Calu3 (cell line): ENCODE results near the gene PIPOX. TPM values are rescaled to one million over a fixed set of nuclear protein-coding genes. Genes with fewer than 3 reads are reported as not detected.
A peak's percentile ranks its signal among the peaks of the same experiment; 100 is the strongest.

ENCODE experiments used
- BruUV-seq: library from RNA; stranded (reverse); fragments of 400-500 nt; replicated peaks from 2 replicates; lab custom pipeline; 2021; lab: Mats Ljungman, UMichigan
- CTCF ChIA-PET: fragments of 300-600 bp; sonication (Branson Sonifier 250); formaldehyde crosslinking; loops from one replicate; lab custom pipeline; 2022; ENCODE audit warnings: antibody characterized with exemption; lab: Charles Lee
- DNase-seq: peaks from one replicate; pipeline ENCODE4 v3.0.0; 2022
- H3K27ac Mint-ChIP-seq: one replicate; pipeline ENCODE4 v1.8.0; 2022; ENCODE audit warnings: mixed read lengths; ENCODE audit not compliant: unreplicated experiment
- H3K27me3 Mint-ChIP-seq: one replicate; pipeline ENCODE4 v1.8.0; 2022; ENCODE audit warnings: mixed read lengths; ENCODE audit not compliant: unreplicated experiment
- H3K36me3 Mint-ChIP-seq: one replicate; pipeline ENCODE4 v1.8.0; 2022; ENCODE audit warnings: mild to moderate bottlenecking, moderate library complexity, mixed read lengths; ENCODE audit not compliant: insufficient read depth, unreplicated experiment
- H3K4me1 Mint-ChIP-seq: one replicate; pipeline ENCODE4 v1.8.0; 2022; ENCODE audit warnings: mild to moderate bottlenecking, low read depth, mixed read lengths; ENCODE audit not compliant: unreplicated experiment
- H3K4me3 Mint-ChIP-seq: one replicate; pipeline ENCODE4 v1.8.0; 2022; ENCODE audit warnings: mild to moderate bottlenecking, low read depth, moderate library complexity, mixed read lengths; ENCODE audit not compliant: unreplicated experiment
- H3K9me3 Mint-ChIP-seq: one replicate; pipeline ENCODE4 v1.8.0; 2022; ENCODE audit warnings: low read depth, mixed read lengths; ENCODE audit not compliant: unreplicated experiment
- intact Hi-C: fragments of 100-400 bp; cut with micrococcal nuclease; formaldehyde crosslinking; loops from one replicate; pipeline ENCODE4 v1.10.0; 2022; ENCODE audit not compliant: unreplicated experiment
- total RNA-seq: library from RNA; stranded (reverse); gene quantifications from 2 replicates; pipeline ENCODE4 v1.2.3, GENCODE V29; 2022
- TF ChIP-seq, protein P1 (sequence below): fragments of 200-600 bp; IDR thresholded peaks from one replicate; pipeline ENCODE4 v1.8.0; 2022; ENCODE audit warnings: antibody characterized with exemption; ENCODE audit not compliant: unreplicated experiment

The PIPOX gene
- total RNA-seq, 1 experiment from 2014 or later = 3.7 TPM

DNA sequence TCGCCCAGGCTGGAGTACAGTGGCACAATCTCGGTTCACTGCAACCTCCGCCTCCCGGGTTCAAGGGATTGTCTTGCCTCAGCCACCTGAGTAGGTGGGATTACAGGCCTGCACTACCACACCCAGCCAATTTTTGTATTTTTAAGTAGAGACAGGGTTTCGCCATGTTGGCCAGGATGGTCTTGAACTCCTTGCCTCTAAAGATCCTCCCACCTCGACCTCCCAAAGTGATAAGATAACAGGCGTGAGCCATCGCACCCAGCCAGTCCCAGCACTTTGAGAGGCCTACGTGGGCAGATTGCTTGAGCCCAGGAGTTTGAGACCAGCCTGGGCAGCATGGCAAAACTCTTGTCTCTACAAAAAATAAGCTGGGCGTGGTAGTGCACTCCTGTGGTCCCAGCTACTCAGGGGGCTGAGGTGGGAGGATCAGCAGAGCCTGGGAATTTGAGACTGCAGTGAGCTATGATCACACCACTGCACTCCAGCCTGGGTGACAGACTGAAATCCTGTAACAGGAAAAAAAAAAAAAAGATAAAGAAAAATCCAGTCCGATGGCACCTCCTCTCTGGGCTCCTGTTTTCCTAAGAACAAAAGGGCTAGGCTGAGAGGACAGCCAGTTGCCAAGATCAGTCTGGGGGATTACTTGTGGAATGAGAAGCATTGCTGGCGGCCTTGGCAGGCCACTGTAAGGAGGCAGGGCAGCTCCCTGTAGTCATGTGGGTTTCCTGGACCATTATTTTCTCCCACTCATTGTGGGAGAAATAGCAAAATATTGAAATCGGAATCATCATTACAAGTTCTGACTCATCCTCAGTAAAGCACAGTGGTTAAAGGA lies 3.0 kb upstream of the PIPOX start:
- H3K36me3 Mint-ChIP-seq = peaks cover 3% of the 10 kb centered on the region
- CTCF ChIA-PET = interaction anchor here (0.6 to 0.7 kb wide), 4 partner anchors 8 to 184 kb away, joined by 3 to 4 read pairs (median 4); no protein-coding TSS in a partner anchor
- intact Hi-C loops = no loop called here
- TF ChIP-seq, protein P1, sequence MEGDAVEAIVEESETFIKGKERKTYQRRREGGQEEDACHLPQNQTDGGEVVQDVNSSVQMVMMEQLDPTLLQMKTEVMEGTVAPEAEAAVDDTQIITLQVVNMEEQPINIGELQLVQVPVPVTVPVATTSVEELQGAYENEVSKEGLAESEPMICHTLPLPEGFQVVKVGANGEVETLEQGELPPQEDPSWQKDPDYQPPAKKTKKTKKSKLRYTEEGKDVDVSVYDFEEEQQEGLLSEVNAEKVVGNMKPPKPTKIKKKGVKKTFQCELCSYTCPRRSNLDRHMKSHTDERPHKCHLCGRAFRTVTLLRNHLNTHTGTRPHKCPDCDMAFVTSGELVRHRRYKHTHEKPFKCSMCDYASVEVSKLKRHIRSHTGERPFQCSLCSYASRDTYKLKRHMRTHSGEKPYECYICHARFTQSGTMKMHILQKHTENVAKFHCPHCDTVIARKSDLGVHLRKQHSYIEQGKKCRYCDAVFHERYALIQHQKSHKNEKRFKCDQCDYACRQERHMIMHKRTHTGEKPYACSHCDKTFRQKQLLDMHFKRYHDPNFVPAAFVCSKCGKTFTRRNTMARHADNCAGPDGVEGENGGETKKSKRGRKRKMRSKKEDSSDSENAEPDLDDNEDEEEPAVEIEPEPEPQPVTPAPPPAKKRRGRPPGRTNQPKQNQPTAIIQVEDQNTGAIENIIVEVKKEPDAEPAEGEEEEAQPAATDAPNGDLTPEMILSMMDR = no peak
- no peak overlapping the region for H3K27ac Mint-ChIP-seq
- peaks cover 16% of the 10 kb centered on the region for H3K4me1 Mint-ChIP-seq
- H3K27me3 Mint-ChIP-seq = no peaks in the 10 kb centered on the region
- BruUV-seq = no TSS peak
- H3K9me3 Mint-ChIP-seq = peaks cover 3% of the 10 kb centered on the region
- no peak overlapping the region for H3K4me3 Mint-ChIP-seq
- DNase-seq = no peak

DNA sequence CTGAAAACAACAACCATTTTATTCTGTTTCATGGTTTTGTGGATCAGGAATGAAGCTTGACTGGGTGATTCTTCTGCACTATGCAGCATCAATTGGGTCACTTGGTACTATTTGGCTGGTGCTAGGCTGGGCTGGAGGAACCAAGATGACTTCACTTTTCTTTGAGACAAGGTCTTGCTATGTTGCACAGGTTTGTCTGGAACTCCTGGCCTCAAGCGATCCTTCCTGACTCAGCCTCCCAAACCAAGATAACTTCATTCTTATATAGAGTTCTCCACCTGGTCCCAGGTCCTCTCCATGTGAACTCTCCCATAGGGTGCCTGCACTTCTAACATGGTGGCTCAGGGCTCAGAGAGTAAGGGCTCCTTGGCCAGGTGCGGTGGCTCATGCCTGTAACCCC lies 1.9 kb upstream of the PIPOX start:
- BruUV-seq = no TSS peak
- CTCF ChIA-PET = interaction anchor here (0.6 kb wide), 3 partner anchors 9 to 183 kb away, joined by 3 to 4 read pairs (median 4); no protein-coding TSS in a partner anchor
- H3K27me3 Mint-ChIP-seq = peaks cover 6% of the 10 kb centered on the region
- no peak overlapping the region for H3K27ac Mint-ChIP-seq
- H3K36me3 Mint-ChIP-seq = peaks cover 3% of the 10 kb centered on the region
- no peak for DNase-seq
- H3K4me3 Mint-ChIP-seq = no peak overlapping the region
- H3K4me1 Mint-ChIP-seq = peaks cover 24% of the 10 kb centered on the region
- H3K9me3 Mint-ChIP-seq = no peaks in the 10 kb centered on the region
- TF ChIP-seq, protein P1 = no peak
- intact Hi-C loops = no loop called here

DNA sequence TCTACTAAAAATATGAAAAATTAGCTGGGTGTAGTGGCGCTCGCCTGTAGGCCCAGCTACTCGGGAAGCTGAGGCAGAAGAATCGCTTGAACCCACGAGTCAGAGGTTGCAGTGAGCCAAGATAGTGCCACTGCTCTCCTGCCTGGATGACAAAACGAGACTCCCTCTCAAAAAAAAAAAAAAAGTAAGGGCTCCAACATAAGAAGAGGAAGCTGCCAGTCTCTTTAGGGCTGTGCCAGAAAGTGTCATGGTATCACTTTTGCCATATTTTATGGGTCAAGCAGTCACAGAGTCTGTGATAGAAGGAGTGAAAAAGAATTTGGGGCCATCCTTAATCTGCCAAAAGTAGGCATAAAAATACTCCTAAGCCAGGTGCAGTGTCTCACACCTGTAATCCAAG lies 1.4 kb upstream of the PIPOX start:
- intact Hi-C loops = no loop called here

DNA sequence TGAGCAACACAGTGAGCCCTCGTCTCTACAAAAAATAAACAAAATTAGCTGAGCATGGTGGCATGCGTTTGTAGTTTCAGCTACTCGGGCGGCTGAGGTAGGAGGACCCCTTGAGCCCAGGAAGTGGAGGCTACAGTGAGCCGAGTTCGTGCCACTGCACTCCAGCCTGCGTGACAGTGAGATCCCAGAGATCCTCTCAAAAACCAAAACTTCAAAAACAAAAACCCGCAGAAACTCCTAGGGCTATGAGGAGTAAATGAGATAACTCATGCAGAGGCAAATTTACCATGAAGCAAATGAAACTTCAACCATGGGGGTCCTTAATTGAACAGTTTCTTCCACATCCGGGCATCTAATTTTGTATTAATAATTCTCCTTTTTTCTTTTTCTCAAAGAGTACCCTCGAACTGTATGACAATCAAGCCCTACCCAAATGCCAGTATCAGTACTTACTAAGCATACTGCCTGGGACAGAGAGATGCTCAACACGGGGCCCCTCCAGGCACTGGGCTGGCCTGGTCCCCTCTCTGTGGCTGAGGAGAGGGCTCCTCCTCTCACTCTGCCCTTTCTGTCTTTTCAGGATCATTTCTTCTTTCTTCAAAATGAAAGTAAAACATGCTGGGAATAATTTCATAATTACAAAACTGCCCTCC lies 789 bp upstream of the PIPOX start:
- CTCF ChIA-PET = no interaction called here
- Mint-ChIP-seq H3K36me3 (peaks cover 3% of the 10 kb centered on the region), H3K27ac (no peak overlapping the region), H3K4me3 (peak overlapping the region; percentile 20), H3K9me3 (no peaks in the 10 kb centered on the region), H3K27me3 (peaks cover 16% of the 10 kb centered on the region), H3K4me1 (peaks cover 31% of the 10 kb centered on the region)
- DNase-seq = no peak
- BruUV-seq = no TSS peak
- intact Hi-C loops = no loop called here
- TF ChIP-seq, protein P1 = no peak

More for the DNA sequence above, 1.4 kb upstream of the PIPOX start:
- peaks cover 11% of the 10 kb centered on the region for H3K27me3 Mint-ChIP-seq
- CTCF ChIA-PET = no interaction called here
- no peak overlapping the region for H3K27ac Mint-ChIP-seq
- TF ChIP-seq, protein P1 = no peak
- no peaks in the 10 kb centered on the region for H3K9me3 Mint-ChIP-seq
- no peak for DNase-seq
- peaks cover 28% of the 10 kb centered on the region for H3K4me1 Mint-ChIP-seq
- H3K4me3 Mint-ChIP-seq = no peak overlapping the region
- no TSS peak for BruUV-seq
- peaks cover 3% of the 10 kb centered on the region for H3K36me3 Mint-ChIP-seq
